ENCODE data around the gene LIMS2.

Gene LIMS2

GRCh38 chr2:127715778-127716449 is 40.6 kb upstream of the LIMS2 start:
- H3K9me2 ChIP-seq (replicated peaks; ENCODE audit: insufficient read depth, low read length) = no peaks in the 10 kb centered on the region
- no peak overlapping the region for H3K4me3 ChIP-seq (ENCODE audit: insufficient read depth, low read length, poor library complexity, severe bottlenecking)
- H4K20me1 ChIP-seq (ENCODE audit: low read depth, low read length) = no peaks in the 10 kb centered on the region
- no peaks in the 10 kb centered on the region for H3F3A ChIP-seq (ENCODE audit: insufficient read depth)
- no peak overlapping the region for H3K27ac ChIP-seq (ENCODE audit: low read depth, low read length)
- H3K4me2 ChIP-seq (ENCODE audit: low read depth, low read length, poor library complexity, severe bottlenecking) = no peak overlapping the region
- TF ChIP-seq EZH2phosphoT487 (conservative IDR thresholded peaks at IDR 0.05; ENCODE audit: low read length) = no peak
- TF ChIP-seq, protein P1, sequence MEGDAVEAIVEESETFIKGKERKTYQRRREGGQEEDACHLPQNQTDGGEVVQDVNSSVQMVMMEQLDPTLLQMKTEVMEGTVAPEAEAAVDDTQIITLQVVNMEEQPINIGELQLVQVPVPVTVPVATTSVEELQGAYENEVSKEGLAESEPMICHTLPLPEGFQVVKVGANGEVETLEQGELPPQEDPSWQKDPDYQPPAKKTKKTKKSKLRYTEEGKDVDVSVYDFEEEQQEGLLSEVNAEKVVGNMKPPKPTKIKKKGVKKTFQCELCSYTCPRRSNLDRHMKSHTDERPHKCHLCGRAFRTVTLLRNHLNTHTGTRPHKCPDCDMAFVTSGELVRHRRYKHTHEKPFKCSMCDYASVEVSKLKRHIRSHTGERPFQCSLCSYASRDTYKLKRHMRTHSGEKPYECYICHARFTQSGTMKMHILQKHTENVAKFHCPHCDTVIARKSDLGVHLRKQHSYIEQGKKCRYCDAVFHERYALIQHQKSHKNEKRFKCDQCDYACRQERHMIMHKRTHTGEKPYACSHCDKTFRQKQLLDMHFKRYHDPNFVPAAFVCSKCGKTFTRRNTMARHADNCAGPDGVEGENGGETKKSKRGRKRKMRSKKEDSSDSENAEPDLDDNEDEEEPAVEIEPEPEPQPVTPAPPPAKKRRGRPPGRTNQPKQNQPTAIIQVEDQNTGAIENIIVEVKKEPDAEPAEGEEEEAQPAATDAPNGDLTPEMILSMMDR (IDR thresholded peaks at IDR 0.05; ENCODE audit: insufficient read depth, low read length, poor library complexity, severe bottlenecking) = no peak
- no peaks in the 10 kb centered on the region for H3K79me2 ChIP-seq (ENCODE audit: insufficient read depth, low read length)
- peaks cover 8% of the 10 kb centered on the region; the same call in 1 of the 2 replicates for H3K36me3 ChIP-seq (ENCODE audit: low read length)
- no peaks in the 10 kb centered on the region for H3K9me3 ChIP-seq (ENCODE audit: insufficient read depth, low read length)
- H3K9ac ChIP-seq (ENCODE audit: low read length) = no peak overlapping the region
- H2AFZ ChIP-seq (ENCODE audit: low read depth, low read length, severe bottlenecking) = no peak overlapping the region
- no peaks in the 10 kb centered on the region for H3K27me3 ChIP-seq (ENCODE audit: low read length)

GRCh38 chr2:127713562-127713961 is 38.2 kb upstream of the LIMS2 start:
- TF ChIP-seq, protein P1 (IDR thresholded peaks at IDR 0.05; ENCODE audit: insufficient read depth, low read length, poor library complexity, severe bottlenecking) = no peak
- TF ChIP-seq EZH2phosphoT487 (conservative IDR thresholded peaks at IDR 0.05; ENCODE audit: low read length) = no peak
- no peaks in the 10 kb centered on the region for H3K9me2 ChIP-seq (replicated peaks; ENCODE audit: insufficient read depth, low read length)
- peaks cover 6% of the 10 kb centered on the region; the same call in 1 of the 2 replicates for H3K36me3 ChIP-seq (ENCODE audit: low read length)

DNA sequence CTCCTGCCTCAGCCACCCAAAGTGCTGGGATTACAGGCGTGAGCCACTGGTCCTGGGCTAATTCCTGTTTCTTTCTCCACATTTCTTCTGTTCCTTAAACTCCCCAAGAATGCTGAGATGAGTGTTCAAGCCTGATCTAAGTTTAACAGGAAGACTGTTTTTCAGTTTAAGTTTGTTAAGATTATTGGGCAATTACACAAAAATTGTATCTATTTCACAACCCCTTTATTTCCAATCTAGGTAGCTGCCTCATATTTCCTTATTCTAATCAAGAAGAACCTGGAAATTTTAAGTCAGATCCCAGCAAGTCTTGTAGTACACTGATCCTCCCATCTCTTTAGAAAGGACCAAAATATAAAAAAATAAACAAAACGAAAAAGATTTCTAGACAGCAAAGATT is 37.7 kb upstream of the LIMS2 start:
- Histone ChIP-seq H3K4me2 (ENCODE audit: low read depth, low read length, poor library complexity, severe bottlenecking) (no peak overlapping the region), H4K20me1 (ENCODE audit: low read depth, low read length) (no peaks in the 10 kb centered on the region), H3K9me3 (ENCODE audit: insufficient read depth, low read length) (no peaks in the 10 kb centered on the region), H3K4me3 (ENCODE audit: insufficient read depth, low read length, poor library complexity, severe bottlenecking) (no peak overlapping the region), H3K36me3 (ENCODE audit: low read length) (peaks cover 6% of the 10 kb centered on the region; the same call in 1 of the 2 replicates), H3F3A (ENCODE audit: insufficient read depth) (no peaks in the 10 kb centered on the region), H3K27me3 (ENCODE audit: low read length) (no peaks in the 10 kb centered on the region), H3K27ac (ENCODE audit: low read depth, low read length) (no peak overlapping the region), H2AFZ (ENCODE audit: low read depth, low read length, severe bottlenecking) (no peak overlapping the region), H3K9ac (ENCODE audit: low read length) (no peak overlapping the region), H3K9me2 (replicated peaks; ENCODE audit: insufficient read depth, low read length) (no peaks in the 10 kb centered on the region), H3K79me2 (ENCODE audit: insufficient read depth, low read length) (no peaks in the 10 kb centered on the region)
- no peak for TF ChIP-seq EZH2phosphoT487 (conservative IDR thresholded peaks at IDR 0.05; ENCODE audit: low read length)
- TF ChIP-seq, protein P1 (IDR thresholded peaks at IDR 0.05; ENCODE audit: insufficient read depth, low read length, poor library complexity, severe bottlenecking) = no peak

More at GRCh38 chr2:127713562-127713961, 38.2 kb upstream of the LIMS2 start:
- Histone ChIP-seq H3K9ac (ENCODE audit: low read length) (no peak overlapping the region), H3K4me2 (ENCODE audit: low read depth, low read length, poor library complexity, severe bottlenecking) (no peak overlapping the region), H3K27ac (ENCODE audit: low read depth, low read length) (no peak overlapping the region), H2AFZ (ENCODE audit: low read depth, low read length, severe bottlenecking) (no peak overlapping the region), H3K9me3 (ENCODE audit: insufficient read depth, low read length) (no peaks in the 10 kb centered on the region), H3K4me3 (ENCODE audit: insufficient read depth, low read length, poor library complexity, severe bottlenecking) (no peak overlapping the region), H4K20me1 (ENCODE audit: low read depth, low read length) (no peaks in the 10 kb centered on the region), H3K79me2 (ENCODE audit: insufficient read depth, low read length) (no peaks in the 10 kb centered on the region), H3F3A (ENCODE audit: insufficient read depth) (no peaks in the 10 kb centered on the region), H3K27me3 (ENCODE audit: low read length) (no peaks in the 10 kb centered on the region)
